GM11168 (cell line): ENCODE results near the gene OR56A1.

Experiments used
- in situ Hi-C: fragments of 300-500 bp; cut with MboI; formaldehyde crosslinking; loops from one replicate; pipeline ENCODE4 v1.12.0; 2022; ENCODE audit warnings: low sequenced_read_pairs; ENCODE audit not compliant: unreplicated experiment

Gene OR56A1

DNA sequence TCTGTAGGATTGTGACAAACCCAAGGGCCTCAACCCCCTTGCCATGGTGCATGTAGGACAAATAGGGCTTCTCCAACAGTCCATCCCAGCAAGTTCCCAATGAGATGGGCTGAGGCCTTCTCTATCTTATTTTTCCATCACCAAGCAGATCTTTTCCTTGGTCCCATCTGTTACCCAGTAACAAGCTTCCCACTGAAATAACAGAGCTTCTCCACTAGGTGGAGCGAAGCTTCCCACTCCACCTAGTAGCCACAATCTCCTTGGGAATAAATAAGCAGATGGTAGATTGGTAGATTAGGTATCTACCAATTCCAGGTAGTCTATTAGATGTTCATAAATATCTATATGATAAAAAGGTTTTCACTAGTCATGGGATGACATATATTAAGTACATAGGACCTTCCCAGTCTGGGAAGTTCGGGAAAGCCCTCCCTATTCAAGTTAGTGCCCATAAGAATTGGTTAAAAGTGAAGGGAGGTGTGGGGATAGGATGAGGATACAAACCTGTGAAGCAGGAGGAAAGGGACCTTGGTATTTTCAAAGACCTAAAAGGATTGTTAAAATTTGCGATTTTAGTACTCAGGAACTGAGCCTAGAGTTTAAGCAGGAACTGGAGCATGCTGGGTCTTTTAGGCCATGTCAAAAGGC, 37.8 kb downstream of the OR56A1 start:
- in situ Hi-C loops: no loop called here

DNA sequence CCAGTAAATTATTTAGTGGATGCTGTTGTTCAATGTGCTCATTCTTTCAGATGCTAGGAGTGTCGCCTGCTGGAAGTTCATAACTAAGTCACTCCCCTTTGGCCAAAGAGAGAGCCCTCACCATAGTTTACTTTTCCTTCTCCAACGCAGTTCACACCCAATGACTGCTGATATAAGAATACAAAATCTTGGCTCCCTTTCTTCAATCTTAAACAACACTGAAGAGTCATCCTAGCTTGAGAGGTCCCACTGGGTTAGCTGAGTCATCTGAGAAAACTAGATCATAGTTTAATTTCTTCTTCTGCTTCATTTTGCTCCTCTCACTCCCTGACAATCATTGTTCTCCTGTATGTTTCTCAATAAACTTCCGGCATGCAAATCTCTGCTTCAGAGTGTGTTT, 38.4 kb downstream of the OR56A1 start:
- in situ Hi-C loops: no loop called here

DNA sequence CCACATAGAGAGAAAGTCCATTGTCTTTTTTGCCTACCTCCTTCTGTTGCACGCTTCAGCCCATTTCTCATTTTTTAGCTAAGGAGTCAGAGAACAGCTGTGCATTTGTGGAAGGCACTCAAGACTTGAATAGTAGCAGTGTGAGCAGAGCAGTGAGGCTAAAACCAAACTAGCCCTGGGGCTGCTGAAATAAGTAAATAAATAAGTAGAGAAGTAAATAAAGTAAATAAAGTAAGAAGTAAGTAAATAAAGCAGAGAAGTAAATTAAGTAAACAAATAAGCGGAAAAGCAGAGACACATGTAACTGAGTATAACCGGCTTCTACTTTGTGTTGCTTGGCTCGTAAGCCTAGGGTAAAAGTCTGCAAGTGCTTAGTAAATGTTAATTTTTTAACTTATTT, 41.4 kb downstream of the OR56A1 start:
- in situ Hi-C loops: no loop called here

DNA sequence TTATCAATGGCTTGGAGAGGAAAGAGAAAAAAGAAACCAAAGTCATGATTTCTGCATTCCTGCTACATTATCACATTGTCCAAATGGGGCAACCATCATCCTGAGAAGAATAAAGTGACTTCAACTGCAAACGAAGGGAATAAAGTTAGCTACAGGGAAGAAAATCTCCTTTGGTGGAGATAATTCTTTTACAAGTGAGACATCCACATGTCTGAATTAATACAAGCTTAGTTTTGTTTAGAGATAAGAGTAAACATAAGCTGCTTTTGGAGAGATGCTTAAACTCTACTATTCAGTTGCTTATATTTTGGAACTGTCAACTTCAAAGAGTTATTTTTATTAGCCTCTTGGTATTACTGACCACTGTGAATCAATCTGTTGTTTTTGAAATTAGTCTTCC, 43.7 kb downstream of the OR56A1 start, which contains the start of gene OR52L1:
Gene OR52L1 (minus strand): TSS at position 101 of the 400 bp plus-strand sequence. CDS start 55 bp downstream, at position 46.
- in situ Hi-C loops: no loop called here

- in situ Hi-C loops: no loop called here
These were observed 47.1 kb downstream of the OR56A1 start for GRCh38 chr11:5983443-5983842.

DNA sequence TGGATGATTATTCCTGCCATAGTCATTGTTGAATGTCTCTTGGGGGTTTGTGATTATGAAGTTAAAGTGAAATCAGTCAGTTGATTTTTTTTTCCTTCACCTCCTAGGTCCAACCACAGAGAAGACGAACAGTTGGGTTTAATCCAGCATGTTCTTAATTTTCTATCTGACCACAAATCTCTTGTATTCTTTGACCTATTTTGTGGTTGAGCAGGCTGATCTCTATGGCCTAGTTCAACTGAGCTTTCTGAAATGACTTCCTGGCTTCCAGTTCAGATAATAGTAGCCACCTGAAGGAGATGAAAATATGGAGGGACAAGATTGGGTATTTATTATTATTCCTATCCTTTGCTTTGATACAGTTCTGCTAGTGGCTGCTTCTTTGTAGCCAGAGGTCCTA, 57.0 kb downstream of the OR56A1 start:
- in situ Hi-C loops: no loop called here
